CD4-positive, alpha-beta T cell treated with Interleukin-4 for 4 hours (primary cell): ENCODE measurements around the gene IGSF1.

ENCODE experiments used
- DNase-seq: peaks from one replicate; pipeline ENCODE4 v3.0.0-alpha.2; 2020

IGSF1 gene

DNA sequence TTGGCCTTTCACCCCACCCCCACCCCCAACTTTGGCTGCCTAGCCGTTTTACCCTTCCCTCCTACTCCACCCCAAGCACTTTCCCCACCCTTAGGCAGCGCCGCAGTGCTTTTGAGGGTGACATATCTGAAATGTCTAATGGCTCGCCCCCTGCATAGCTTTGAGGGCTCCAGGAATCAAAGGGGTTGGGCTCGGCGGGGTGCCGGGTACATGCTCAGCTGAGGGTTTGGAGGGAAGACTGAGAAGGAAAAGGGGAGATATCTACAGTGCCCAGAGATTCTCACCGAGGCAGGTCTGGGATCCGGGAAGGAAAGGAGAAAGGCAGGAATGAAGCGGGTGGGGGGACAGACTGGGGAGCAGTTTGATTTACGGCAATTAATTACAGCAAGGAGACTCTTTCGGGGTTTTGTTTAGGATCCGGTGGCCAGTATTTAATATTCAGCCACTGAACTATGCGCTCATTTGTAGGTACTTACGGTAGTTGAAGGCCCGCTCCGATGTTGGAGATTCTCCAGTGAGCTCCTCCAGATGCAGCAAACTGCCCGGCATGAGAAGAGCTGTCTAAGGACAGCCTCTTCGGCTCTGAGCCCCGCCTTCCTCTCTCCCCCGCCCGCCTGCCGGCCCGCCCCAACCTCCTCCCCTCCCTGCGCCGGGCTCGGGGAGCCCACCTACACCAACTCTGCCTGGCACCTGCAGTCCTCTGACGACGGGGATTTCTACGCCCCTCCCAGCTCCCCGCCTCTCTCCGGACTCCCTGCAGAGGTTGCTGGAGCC is at the start of gene IGSF1:
IGSF1 (minus strand) TSS at position 569 of the 774 bp plus-strand sequence. CDS start 2,632 bp downstream, outside the sequence.
- DNase-seq = no peak

- DNase-seq = no peak
Observed at GRCh38 chrX:131332331-131332730, 43.2 kb upstream of the IGSF1 start.

DNA sequence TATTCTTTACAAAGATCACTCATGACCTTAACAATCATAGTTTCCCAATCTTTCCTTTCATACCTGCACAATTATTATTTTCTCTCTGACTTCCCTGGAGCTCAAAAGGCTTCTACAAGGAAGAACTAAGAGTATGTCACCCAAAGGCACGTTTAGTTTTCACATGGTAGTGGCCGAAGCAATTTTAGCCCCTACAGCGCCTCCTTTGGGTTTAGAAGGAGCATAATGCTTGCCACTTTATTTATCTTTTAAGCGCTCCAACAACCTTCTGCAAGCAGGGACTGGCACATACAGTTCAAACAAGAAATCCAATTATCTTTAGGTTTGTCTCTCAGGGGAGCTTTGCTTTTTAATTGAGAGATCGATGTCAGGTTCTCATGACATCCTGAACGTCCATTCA is 42.0 kb upstream of the IGSF1 start:
- no peak for DNase-seq

DNA sequence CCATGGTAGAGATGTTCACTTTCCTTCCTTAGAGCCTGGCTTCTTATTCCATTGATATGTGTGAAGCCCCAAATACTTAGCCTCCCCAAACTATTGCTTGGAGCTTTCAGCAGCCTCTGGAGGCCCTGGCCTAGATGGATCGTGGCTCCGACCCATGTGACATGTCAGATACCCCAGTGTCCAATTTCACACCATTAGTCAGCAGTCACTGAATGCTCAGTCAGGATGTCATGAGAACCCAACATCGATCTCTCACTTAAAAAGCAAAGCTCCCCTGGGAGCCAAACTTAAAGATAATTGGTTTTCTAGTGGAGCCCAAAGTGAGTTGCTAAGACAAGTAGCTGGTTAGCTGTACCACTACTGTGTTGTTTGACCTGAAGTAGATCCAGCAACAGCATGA is 41.6 kb upstream of the IGSF1 start:
- DNase-seq = no peak

DNA sequence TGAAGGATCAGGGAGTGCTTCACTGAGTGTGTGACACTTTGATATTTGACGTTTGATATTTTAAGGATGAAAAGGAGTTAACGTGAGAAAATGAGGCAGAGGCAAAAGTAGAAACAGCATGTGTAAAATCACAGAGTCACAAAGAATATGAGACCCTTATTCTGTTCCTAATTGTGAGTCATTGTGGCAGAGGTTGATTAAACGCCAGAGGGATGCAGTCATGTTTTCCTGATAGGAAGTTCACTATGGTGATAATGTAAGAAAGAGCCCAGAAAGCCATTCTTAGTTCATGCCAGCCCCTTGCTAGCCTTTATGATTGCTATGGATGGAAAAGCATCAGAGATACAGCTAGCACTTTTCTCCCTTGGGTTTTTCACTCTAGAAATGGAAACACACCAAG is 33.5 kb upstream of the IGSF1 start:
- no peak for DNase-seq

- DNase-seq = no peak
Observed at GRCh38 chrX:131317326-131317725, 28.2 kb upstream of the IGSF1 start.

DNA sequence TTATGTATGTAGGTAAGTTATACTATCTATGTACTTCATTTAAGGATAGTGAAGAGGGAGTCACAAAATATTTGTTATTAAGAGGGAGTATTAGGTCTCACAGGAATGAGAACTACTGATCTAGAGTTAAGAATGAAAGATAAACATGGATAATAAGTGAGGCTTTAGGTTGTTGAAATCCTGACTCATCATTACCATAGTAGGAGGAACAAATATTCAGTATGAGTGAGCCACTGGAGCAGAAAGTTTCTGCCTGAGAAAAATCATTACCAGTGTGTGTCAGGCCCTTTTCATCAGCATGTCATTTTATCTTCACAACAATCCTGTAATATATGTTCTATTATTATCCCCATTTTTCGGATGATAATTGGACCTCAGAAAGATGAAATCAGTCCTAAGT is 27.2 kb upstream of the IGSF1 start:
- DNase-seq = no peak

GRCh38 chrX:131308980-131309379 is 19.9 kb upstream of the IGSF1 start:
- DNase-seq = no peak

GRCh38 chrX:131306601-131307000 is 17.5 kb upstream of the IGSF1 start:
- no peak for DNase-seq

GRCh38 chrX:131305926-131306325 is 16.8 kb upstream of the IGSF1 start:
- no peak for DNase-seq

DNA sequence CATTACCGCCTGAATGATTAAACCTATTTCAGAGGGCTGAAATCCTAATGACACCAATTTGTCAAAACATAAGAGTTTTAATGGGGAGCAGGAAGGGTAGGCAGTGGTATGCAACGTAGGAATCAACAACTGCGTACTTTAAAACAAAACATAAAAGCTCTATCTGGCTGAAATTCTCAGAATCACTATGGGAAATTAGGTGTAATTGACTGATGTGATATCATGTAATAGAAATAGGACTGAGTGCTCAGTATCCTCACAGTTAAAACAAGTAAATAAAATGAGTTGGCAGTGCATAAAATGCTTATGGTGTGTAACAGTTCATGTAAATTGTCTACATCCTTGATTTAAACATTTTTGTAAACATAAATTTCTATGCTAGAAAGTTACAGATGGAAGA is 13.6 kb upstream of the IGSF1 start:
- no peak for DNase-seq

DNA sequence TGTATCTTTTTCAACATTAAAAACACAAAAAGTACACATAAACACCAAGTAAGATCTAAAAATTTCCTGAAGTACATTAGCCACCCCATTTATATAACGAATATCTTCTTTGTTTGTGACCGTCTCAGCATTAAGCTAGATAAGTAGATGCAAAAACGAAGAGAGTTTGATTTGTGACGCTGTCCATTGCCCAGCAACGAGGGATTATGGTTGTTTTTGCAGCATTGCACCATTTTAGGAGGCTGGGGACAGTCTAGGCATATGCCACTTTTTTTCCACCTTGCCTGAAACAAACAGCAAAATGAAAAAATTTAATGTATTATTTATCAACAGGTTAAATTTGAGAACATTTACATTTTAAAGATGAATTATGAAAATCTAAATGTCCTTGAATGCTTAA is 12.0 kb upstream of the IGSF1 start:
- no peak for DNase-seq

DNA sequence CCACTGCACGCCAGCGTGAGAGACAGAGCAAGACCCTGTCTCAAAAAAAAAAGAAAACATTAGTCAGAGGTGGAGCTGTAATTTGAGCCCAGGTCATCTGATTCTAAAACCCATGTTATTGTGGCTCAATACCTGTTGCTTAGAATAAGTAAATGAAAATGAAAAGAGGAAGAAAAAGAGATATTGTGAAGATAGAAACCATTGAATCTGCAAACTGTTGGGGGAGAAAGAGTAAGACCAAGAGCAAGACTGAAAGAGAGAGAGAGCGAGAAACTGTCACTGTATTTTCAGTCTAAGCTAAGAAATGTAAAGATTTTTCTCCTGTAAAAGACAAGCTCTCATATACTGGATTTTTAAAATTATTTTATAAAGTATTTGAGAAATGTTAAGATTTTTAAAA is 9.7 kb upstream of the IGSF1 start:
- DNase-seq = no peak

- DNase-seq = no peak
Observed at GRCh38 chrX:131298036-131298435, 8.9 kb upstream of the IGSF1 start.

- DNase-seq = no peak
Observed at GRCh38 chrX:131289527-131289926, 421 bp upstream of the IGSF1 start.

DNA sequence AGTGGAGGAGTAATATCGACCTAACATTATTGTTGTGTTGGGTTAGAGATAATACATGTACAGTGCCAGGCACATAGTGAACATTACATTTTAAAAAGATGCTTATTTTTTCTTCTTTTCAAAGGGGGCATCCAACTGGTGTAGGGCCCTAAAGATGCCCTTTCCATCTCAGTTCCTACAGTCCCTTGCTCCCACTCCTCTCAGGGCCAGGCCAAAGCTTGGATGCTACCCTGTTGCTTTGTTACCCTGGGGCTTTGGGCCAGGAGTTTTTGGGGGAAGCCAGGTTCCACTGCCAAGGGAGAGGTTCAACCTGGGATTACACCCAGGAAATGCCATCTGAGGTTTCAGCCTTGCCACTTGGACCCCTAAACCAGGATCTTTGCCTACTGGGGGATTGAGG is 918 bp downstream of the IGSF1 start:
- no peak for DNase-seq

- DNase-seq = no peak
Observed at GRCh38 chrX:131287560-131288179, 1.4 kb downstream of the IGSF1 start.

GRCh38 chrX:131279617-131280016 is 9.5 kb downstream of the IGSF1 start:
- DNase-seq = no peak

- DNase-seq = no peak
Observed at GRCh38 chrX:131279197-131279596, 9.9 kb downstream of the IGSF1 start.

DNA sequence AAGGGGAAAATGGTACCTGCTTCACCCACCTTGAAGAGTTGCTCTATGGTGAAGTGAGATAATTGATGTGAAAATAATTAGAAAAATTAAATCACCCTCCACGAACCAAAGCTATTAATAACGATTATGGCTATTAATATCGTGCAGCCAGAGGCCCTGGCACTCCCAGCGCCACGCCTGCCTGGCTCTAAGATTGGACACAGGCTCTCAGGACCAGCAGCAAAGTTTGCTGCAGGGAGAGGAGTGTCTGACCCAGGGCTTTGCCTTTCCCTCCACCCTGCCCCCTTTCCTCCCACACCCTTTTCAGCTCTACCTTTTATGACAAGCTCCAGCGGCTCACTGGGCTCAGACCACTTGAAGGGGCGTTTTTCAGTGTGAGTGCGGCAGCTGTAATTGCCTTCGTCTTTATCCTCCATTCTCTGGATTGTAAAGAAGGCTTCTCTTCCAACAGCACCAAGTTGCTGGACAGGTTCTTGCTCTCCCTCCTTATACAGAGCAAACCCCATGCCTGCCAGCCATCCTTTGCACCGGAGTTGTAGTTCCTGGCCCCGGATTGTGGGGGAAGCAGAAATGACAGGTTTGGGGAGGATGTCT is 11.5 kb downstream of the IGSF1 start:
- no peak for DNase-seq

DNA sequence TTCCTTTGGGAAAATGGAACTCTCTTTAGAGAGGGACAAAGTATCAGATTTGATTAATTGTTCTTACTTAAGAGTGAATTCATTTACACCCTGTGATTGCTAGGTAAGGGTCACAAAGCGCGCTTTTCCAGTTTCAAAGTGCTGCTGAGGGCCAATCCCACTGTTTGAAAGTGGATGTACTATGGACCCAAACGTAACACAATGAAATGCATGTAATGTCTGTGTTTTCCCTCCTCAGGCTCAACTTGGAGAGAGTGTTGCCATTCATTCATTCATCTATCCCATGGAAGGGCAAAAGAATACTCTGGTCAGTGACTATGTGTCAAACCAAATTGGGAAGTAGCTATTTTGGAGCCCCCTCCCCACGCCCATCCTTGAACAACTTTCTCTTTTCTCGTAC is 16.1 kb downstream of the IGSF1 start:
- no peak for DNase-seq

DNA sequence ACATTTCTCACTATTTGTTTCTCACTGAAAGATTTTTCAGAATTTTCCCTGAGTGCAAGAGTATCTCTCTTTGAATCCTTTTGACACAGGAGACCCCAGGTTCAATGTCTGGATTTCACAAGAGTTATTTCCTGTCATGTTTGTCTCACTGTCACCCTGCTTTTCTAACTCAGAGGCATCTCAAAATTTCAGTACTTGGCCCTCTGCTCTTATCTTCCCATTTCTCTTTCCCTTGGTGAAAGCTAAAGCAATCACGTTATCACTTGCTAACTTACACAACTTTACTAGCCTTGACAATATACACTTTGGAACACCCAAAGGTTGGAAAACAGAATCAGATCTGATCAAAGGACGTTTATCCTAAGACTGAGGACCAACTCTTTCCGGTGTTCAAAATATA is 17.3 kb downstream of the IGSF1 start:
- no peak for DNase-seq

- DNase-seq = no peak
Observed at GRCh38 chrX:131271274-131271673, 17.8 kb downstream of the IGSF1 start.

DNA sequence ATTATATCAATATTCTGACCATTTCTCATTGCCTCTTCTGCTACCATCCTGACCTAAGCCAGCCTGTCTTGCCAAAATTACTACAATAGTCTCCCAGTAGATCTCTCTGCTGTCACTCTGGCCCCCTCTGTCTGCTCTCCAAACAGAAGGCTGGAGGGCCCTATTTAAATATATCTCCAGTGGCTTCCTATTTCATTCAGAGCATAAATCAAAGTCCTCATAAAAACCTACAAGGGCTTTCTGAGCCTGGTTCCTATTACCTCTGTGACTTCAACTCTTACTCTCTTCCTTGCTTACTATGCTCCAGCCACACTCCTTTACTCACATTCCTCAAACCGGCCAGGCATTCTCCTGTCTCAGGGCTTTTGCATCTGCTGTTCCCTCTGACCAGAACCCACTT is 19.0 kb downstream of the IGSF1 start:
- no peak for DNase-seq
